Stimulated activated CD4-positive, alpha-beta T cell treated with anti-CD3 and anti-CD28 coated beads, Interleukin-1b, Interleukin-23, amount 100 ng/mL, for 48 hours (primary cell): ENCODE results near the gene CDK16.
"Not testable (repeated sequence)": the region's sequence is repeated elsewhere in the genome, so short reads cannot be mapped to it uniquely, and the experiment has no call there.

Experiments used
- DNase-seq: peaks from one replicate; pipeline ENCODE4 v3.0.0-alpha.2; 2020

The CDK16 gene

DNA sequence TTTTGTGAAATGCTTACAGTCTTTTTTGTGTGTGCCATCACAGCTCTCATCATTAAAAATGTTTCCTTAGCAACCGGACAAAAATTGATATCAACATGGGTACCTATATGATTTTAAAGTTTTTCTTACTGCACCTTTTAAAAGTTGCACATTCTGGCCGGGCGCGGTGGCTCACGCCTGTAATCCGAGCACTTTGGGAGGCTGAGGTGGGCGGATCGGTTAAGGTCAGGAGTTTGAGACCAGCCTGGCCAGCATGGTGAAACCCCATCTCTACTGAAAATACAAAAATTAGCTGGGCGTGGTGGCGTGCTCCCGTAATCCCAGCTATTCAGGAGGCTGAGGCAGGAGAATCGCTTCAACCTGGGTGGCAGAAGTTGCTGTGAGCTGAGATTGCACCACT is 39.1 kb downstream of the CDK16 start:
- not testable (repeated sequence) for DNase-seq

DNA sequence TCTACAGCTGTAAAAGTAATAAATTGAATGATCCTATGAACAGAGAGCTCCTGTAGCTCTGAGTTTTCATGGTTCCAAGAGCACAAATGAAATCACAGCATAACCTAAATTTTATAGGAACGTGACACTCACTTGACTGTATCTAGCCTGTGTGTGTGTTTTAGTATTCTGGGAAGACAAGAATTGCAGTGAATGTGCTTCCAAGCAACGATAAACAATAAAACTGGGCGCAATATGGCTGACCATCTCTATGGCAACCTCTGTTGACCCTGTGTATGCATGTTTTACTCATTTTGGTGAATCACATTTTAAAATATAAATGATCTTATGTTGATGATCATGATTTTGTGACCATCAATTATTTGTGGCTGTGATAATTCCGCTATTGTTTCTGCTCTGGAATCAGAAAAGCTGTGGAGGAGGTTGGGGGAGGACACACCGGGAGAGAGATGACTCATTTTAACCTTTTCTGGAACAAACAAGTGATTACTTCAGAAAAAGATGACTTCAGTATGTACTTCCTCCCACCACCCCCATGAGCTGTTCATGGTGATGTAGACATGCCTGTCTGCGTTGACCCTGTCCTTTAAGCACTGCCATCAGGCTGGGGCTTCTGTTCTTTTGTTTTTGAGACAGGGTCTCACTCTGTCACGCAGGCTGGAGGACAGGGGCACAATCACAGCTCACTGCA is 46.1 kb downstream of the CDK16 start:
- peak; percentile 16 for DNase-seq

DNA sequence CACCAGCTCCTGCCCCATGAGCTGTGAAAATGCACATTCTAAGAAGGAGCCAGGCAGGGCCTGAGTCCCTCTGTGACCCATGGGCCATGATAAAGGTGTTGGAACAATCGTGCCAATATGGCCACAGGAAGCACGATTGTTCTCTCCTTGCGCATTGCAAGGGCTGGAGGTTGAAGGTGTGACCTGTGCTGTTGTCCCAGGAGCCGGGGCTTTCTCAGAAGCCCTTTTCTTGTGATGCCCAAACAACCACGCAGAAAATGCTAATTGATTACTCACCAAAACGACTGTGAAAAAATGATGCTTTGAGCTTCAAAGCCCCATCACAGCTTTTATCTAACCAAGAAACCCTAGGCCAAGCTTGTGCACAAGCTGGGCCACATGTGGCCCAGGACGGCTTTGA is 48.2 kb downstream of the CDK16 start:
- no peak for DNase-seq

DNA sequence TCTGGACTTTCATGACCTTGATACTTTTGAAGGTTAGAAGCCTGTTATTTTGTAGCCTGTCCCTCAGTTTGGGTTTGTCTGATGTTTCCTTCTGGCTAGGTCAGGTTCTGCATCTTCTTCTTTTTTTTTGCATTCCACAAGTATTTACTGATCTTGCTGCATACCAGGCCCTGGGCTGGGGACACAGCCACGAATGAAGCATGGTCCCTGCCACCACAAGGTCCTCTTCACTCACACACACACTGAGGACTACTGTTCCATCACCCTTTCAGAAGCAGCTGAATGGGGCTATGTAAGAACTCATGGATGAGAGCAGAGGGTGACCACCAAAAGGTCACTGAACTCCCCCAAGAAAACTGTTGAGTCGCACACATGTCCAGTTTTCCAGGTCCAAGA is 53.5 kb downstream of the CDK16 start:
- no peak for DNase-seq

DNA sequence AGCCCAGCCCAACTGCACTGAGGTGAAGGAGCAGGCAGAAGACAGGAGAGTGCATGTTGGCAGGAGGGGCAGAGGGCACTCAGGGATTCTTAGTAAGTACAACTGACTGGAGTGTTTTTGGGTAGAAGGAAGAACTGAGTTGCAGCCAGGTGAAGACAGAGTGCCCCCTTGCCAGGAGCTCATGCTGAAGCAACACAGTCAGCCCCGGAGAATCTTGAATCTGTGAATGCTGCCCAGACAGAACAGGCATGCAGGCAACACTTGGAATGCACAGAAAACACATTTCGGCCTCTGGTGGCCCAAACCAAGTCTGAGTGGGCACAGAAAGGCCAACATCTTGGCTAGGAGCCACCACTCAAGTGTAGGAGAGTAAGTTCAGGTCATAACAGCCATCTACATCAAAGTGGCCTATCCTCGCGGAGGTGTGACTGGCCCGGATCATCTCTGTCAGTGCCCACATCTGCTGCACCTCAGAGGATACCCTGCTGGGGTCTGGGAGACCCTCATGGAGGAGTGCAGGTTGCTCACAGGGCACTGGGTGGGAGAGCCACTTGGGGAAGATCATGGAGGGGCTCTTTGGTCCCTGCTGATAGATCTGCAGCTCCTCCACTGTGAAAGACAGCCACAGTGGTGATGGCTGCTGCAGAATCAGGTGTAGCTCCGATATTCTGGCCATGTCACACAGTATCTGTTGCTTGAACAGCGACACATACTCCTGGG is 54.7 kb downstream of the CDK16 start:
- DNase-seq, result no peak

DNA sequence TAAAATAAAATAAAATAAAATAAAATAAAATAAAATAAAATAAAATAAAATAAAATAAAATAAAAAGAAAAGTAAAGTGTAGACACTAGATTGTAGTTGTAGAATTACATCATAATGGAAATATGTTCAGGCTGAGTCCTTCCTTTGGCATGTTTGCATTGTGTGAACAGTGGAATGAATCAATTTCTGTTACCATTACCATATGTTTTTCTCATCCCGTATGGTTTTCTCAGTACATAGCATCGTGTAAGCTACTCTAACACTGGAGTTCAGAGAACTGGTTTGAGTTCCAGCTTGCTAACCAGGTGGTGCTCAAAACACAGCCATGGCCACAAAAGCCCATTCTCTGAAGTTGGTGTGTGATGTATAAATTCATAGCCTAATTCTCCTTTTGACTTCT is 60.2 kb downstream of the CDK16 start:
- no peak for DNase-seq
